Osteocyte (in vitro differentiated cells): ENCODE results near the gene MVK. TPM values are rescaled to one million over a fixed set of nuclear protein-coding genes. Genes with fewer than 3 reads are reported as not detected.

Source experiments
- DNase-seq: peaks from one replicate; pipeline ENCODE4 v3.0.0; 2021; ENCODE audit warnings: mixed read lengths; ENCODE audit not compliant: unreplicated experiment; ENCODE audit errors: extremely low spot score
- H3K27ac Mint-ChIP-seq: one replicate; pipeline ENCODE4 v1.8.0; 2021; ENCODE audit warnings: mild to moderate bottlenecking, mixed read lengths; ENCODE audit not compliant: unreplicated experiment
- H3K27me3 Mint-ChIP-seq: one replicate; pipeline ENCODE4 v1.8.0; 2021; ENCODE audit warnings: mixed read lengths; ENCODE audit not compliant: unreplicated experiment
- H3K36me3 Mint-ChIP-seq: one replicate; pipeline ENCODE4 v1.8.0; 2021; ENCODE audit warnings: mixed read lengths; ENCODE audit not compliant: unreplicated experiment
- H3K4me1 Mint-ChIP-seq: one replicate; pipeline ENCODE4 v1.8.0; 2021; ENCODE audit warnings: mixed read lengths; ENCODE audit not compliant: unreplicated experiment
- H3K4me3 Mint-ChIP-seq: one replicate; pipeline ENCODE4 v1.8.0; 2021; ENCODE audit warnings: mild to moderate bottlenecking, moderate library complexity, mixed read lengths; ENCODE audit not compliant: unreplicated experiment
- H3K9me3 Mint-ChIP-seq: one replicate; pipeline ENCODE4 v1.8.0; 2021; ENCODE audit warnings: mixed read lengths; ENCODE audit not compliant: unreplicated experiment
- total RNA-seq: library from RNA; stranded (reverse); gene quantifications from 2 replicates; pipeline ENCODE4 v1.2.1, GENCODE V29; 2021
- TF ChIP-seq, protein P1 (sequence below): fragments of 200-600 bp; sonication (generic); IDR thresholded peaks from 2 replicates; pipeline ENCODE4 v1.5.0; 2021; ENCODE audit warnings: antibody characterized with exemption, mild to moderate bottlenecking, moderate library complexity

MVK gene
- total RNA-seq, 1 donor from 2014 or later, result 13.0 TPM

DNA sequence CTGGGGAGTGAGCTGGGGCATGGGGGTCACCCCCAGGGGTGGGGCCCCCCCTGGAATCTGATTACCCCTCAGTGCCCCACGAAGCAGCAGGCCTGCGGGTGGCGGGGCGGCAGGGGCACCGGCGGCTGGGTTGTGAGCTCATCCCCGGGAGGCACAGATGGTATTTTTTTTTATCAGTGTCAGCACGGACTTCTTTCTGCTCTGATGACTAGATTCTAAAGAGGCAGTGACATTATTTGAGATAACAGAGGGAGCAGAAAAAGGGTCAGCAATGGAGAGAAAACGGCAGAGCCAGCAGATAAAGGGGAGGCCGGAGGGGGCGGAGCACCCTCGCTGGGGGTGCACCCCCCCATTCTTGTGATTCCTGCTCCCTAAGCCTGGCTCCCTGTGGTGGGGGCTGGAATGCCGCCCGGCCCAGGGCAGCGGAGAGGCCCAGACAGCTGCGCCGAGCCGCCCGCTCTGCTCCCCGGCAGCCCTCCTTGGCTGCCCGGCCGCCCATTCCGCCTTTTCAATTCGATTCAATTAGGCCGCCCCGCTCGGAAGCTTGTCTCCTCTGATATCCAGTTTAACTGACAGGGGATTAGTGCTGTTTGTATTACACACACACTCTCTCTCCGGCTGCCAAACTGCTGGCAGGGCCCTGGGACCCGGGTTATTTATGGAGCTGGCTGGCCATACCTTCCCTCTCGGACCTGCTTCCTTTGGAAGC, 32.9 kb downstream of the MVK start:
- Mint-ChIP-seq H3K4me1 (peaks cover 1% of the 10 kb centered on the region), H3K27me3 (peaks cover 30% of the 10 kb centered on the region), H3K27ac (no peak overlapping the region), H3K4me3 (no peak overlapping the region), H3K36me3 (no peaks in the 10 kb centered on the region), H3K9me3 (no peaks in the 10 kb centered on the region)
- no peak for DNase-seq
- TF ChIP-seq, protein P1, sequence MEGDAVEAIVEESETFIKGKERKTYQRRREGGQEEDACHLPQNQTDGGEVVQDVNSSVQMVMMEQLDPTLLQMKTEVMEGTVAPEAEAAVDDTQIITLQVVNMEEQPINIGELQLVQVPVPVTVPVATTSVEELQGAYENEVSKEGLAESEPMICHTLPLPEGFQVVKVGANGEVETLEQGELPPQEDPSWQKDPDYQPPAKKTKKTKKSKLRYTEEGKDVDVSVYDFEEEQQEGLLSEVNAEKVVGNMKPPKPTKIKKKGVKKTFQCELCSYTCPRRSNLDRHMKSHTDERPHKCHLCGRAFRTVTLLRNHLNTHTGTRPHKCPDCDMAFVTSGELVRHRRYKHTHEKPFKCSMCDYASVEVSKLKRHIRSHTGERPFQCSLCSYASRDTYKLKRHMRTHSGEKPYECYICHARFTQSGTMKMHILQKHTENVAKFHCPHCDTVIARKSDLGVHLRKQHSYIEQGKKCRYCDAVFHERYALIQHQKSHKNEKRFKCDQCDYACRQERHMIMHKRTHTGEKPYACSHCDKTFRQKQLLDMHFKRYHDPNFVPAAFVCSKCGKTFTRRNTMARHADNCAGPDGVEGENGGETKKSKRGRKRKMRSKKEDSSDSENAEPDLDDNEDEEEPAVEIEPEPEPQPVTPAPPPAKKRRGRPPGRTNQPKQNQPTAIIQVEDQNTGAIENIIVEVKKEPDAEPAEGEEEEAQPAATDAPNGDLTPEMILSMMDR, result no peak

DNA sequence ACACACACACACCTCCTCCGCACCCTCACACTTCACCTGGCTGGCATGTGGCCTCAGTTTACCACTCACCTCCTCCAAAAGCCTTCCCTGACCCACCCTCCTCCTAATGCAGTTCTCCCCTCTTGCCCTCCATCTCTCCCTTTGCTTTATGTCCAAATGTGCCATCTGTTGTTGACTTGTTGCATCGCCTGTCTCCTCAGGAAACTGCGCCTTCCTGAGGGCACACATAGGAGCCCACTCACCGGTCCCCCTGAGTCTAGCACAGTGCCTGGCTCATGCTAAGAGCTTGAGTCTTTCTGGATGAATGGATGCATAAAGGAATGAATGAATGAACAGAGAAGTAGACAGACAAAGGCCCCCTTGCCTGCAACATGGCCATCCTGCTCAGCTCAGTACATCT, 34.0 kb downstream of the MVK start:
- Mint-ChIP-seq H3K27ac (no peak overlapping the region), H3K9me3 (no peaks in the 10 kb centered on the region), H3K4me1 (peaks cover 1% of the 10 kb centered on the region), H3K36me3 (no peaks in the 10 kb centered on the region), H3K4me3 (no peak overlapping the region), H3K27me3 (peaks cover 35% of the 10 kb centered on the region)
- no peak for DNase-seq
- TF ChIP-seq, protein P1, result no peak

DNA sequence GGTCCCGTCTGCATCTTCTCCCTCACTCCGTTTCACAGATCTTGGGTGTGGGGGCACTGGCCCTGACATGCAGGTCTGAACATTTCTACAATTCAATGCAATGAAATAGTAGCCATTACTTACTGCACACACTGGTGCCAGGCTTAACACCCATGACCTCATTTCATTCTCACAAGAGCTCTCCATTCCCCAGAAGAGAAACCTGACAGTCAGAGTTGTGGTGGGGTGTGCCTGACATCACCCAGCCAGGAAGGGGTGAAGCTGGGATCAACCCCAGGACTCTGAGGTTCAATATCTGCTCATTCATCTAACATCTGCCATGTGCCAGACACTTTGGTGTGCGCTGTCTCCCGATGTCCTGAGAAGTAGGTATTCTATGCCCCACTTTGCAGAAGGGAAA, 34.7 kb downstream of the MVK start:
- Mint-ChIP-seq H3K27me3 (peaks cover 42% of the 10 kb centered on the region), H3K4me1 (peaks cover 1% of the 10 kb centered on the region), H3K9me3 (no peaks in the 10 kb centered on the region), H3K4me3 (no peak overlapping the region), H3K36me3 (no peaks in the 10 kb centered on the region), H3K27ac (no peak overlapping the region)
- TF ChIP-seq, protein P1, result no peak
- no peak for DNase-seq

DNA sequence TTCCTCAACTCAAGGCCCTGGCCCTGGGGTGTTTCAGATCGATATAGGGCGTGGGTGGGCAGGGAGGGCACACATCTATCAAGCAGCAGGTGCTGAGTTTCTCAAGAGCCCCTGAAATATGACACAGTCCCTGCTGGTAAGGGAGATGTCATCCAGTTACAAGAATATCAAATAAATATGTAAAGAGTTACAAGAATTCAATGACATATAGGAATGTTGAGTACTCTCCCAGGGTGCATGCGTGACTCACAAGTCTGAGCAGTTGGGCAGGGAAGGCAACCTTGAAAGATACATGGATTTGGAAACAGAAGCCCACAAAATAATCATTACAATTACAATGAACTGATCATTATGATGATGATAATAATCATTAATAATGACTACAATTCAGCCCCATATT, 35.2 kb downstream of the MVK start:
- no peak for DNase-seq
- TF ChIP-seq, protein P1, result no peak
- H3K9me3 Mint-ChIP-seq, result no peaks in the 10 kb centered on the region
- peaks cover 1% of the 10 kb centered on the region for H3K4me1 Mint-ChIP-seq
- H3K27ac Mint-ChIP-seq, result no peak overlapping the region
- H3K36me3 Mint-ChIP-seq, result no peaks in the 10 kb centered on the region
- peaks cover 47% of the 10 kb centered on the region for H3K27me3 Mint-ChIP-seq
- H3K4me3 Mint-ChIP-seq, result no peak overlapping the region

DNA sequence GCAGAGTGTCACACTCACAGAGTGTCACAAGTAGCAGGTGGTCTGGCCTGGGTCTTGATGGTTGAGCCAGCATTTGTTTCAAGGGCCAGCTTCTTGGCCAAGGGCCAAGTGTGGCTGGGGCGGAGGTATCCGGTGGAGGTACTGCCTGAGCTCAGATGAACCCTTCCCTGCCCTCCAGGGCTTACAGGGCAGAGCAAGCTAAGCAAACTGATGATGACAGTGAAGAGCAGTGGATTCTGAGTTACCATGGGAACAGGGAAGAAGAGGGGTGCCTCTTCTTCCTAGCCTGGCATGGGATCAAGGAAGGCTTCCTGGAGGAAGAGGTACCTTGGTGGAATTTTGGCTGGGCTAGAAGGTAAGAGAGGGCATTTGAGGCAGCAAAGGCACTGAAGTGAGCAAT, 35.7 kb downstream of the MVK start:
- Mint-ChIP-seq H3K27me3 (peaks cover 51% of the 10 kb centered on the region), H3K27ac (no peak overlapping the region), H3K9me3 (no peaks in the 10 kb centered on the region), H3K4me1 (peaks cover 1% of the 10 kb centered on the region), H3K36me3 (no peaks in the 10 kb centered on the region), H3K4me3 (no peak overlapping the region)
- DNase-seq, result no peak
- TF ChIP-seq, protein P1, result no peak
